B cell (primary cell): ENCODE data around the gene KRT6B.

Source experiments
- CTCF ChIP-seq: fragments of 200-600 bp; IDR thresholded peaks from one replicate; pipeline ENCODE4 v1.8.0; 2022; ENCODE audit warnings: antibody characterized with exemption, mild to moderate bottlenecking
- EZH2 ChIP-seq: IDR thresholded peaks from 2 replicates; pipeline ENCODE4 v1.6.1; 2012; ENCODE audit warnings: borderline replicate concordance, low read depth, mild to moderate bottlenecking, moderate library complexity, low read length; ENCODE audit not compliant: insufficient read depth, poor library complexity, severe bottlenecking

GRCh38 chr12:52496054-52496453 lies 44.1 kb upstream of the KRT6B start:
- no peak for TF ChIP-seq CTCF
- no peak for TF ChIP-seq EZH2
